Measurements from ENCODE around the gene ZNF436.

ZNF436 gene

GRCh38 chr1:23393706-23394105, 24.1 kb upstream of the ZNF436 start:
- ATAC-seq, result peak; percentile 77
- TF ChIP-seq TSHZ2 (CRISPR knock-in tag; IDR thresholded peaks at IDR 0.05), result no peak
- TF ChIP-seq ZFP3 (CRISPR knock-in tag; IDR thresholded peaks at IDR 0.05), result peak; percentile 41; the same call in 1 of the 2 replicates
- TF ChIP-seq PATZ1 (CRISPR knock-in tag; IDR thresholded peaks at IDR 0.05; ENCODE audit: borderline replicate concordance), result no peak
- TF ChIP-seq RARB (CRISPR knock-in tag; IDR thresholded peaks at IDR 0.05), result no peak
- no peak for TF ChIP-seq TCF4 (CRISPR knock-in tag; IDR thresholded peaks at IDR 0.05; ENCODE audit: borderline replicate concordance)

GRCh38 chr1:23392125-23392855, 22.7 kb upstream of the ZNF436 start:
- no peak for ATAC-seq
- no peak for TF ChIP-seq CREB5 (CRISPR knock-in tag; IDR thresholded peaks at IDR 0.05; ENCODE audit: low read depth)
- TF ChIP-seq SNAI2 (CRISPR knock-in tag; IDR thresholded peaks at IDR 0.05), result no peak
- TF ChIP-seq ZC3H10 (CRISPR knock-in tag; IDR thresholded peaks at IDR 0.05), result no peak
- no peak for TF ChIP-seq PATZ1 (CRISPR knock-in tag; IDR thresholded peaks at IDR 0.05; ENCODE audit: borderline replicate concordance)
- no peak for TF ChIP-seq TSHZ2 (CRISPR knock-in tag; IDR thresholded peaks at IDR 0.05)
- no peak for TF ChIP-seq PPARA (CRISPR knock-in tag; IDR thresholded peaks at IDR 0.05; ENCODE audit: borderline replicate concordance)
- TF ChIP-seq BACH2 (CRISPR knock-in tag; IDR thresholded peaks at IDR 0.05; ENCODE audit: borderline replicate concordance), result no peak

- ATAC-seq, result no peak
- TF ChIP-seq ZNF8 (CRISPR knock-in tag; IDR thresholded peaks at IDR 0.05) (no peak), GLIS3 (CRISPR knock-in tag; IDR thresholded peaks at IDR 0.05) (no peak), ZFP30 (CRISPR knock-in tag; IDR thresholded peaks at IDR 0.05) (no peak), ZC3H10 (CRISPR knock-in tag; IDR thresholded peaks at IDR 0.05) (no peak), ZFP3 (CRISPR knock-in tag; IDR thresholded peaks at IDR 0.05) (no peak), ZNF70 (CRISPR knock-in tag; IDR thresholded peaks at IDR 0.05) (no peak), ZNF565 (CRISPR knock-in tag; conservative IDR thresholded peaks at IDR 0.05; ENCODE audit: low read depth) (no peak), ESRRG (CRISPR knock-in tag; IDR thresholded peaks at IDR 0.05) (no peak), CREB5 (CRISPR knock-in tag; IDR thresholded peaks at IDR 0.05; ENCODE audit: low read depth) (no peak), ARNTL (CRISPR knock-in tag; IDR thresholded peaks at IDR 0.05; ENCODE audit: borderline replicate concordance, low read depth) (no peak), POU6F1 (CRISPR knock-in tag; IDR thresholded peaks at IDR 0.05; ENCODE audit: borderline replicate concordance, low read depth) (no peak), PATZ1 (CRISPR knock-in tag; IDR thresholded peaks at IDR 0.05; ENCODE audit: borderline replicate concordance) (no peak), OSR1 (CRISPR knock-in tag; IDR thresholded peaks at IDR 0.05) (no peak), RARB (CRISPR knock-in tag; IDR thresholded peaks at IDR 0.05) (no peak), TOX (CRISPR knock-in tag; IDR thresholded peaks at IDR 0.05; ENCODE audit: borderline replicate concordance) (no peak), TCF4 (CRISPR knock-in tag; IDR thresholded peaks at IDR 0.05; ENCODE audit: borderline replicate concordance) (no peak), SNAI2 (CRISPR knock-in tag; IDR thresholded peaks at IDR 0.05) (no peak)
Observed at GRCh38 chr1:23389837-23390321, 20.2 kb upstream of the ZNF436 start.

All from SK-N-SH treated with all-trans-retinoic acid at 6 μM for 48 hours (cell line).